HG03460 (cell line): ENCODE results near the gene SASH1.
A peak's percentile ranks its signal among the peaks of the same experiment; 100 is the strongest.
"Not testable (repeated sequence)": the region's sequence is repeated elsewhere in the genome, so short reads cannot be mapped to it uniquely, and the experiment has no call there.

Experiments used
- ATAC-seq: cut with Tn5 transposase; IDR thresholded peaks from one replicate; pipeline ENCODE4 v1.9.1; 2021; ENCODE audit not compliant: unreplicated experiment

SASH1 gene

GRCh38 chr6:148572676-148573335, 230.2 kb downstream of the SASH1 start:
- ATAC-seq = no peak

DNA sequence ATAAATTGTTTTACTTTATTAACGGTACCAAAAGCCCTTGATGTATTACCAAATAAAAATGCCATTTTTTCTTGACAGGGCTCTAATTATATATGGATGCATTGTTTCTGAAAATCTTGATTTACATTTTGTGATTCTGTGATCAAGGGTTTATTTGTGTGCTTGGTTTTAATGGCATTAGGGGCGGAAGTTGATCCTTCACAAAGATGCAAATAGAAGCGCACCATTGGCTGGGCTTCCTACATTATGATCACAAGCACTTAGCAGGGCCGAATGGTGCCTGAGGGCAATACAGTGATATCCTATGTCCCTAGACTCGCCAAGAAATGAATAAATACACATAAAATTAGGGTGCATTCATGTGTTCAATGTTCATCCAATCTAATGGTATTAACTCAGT, 231.3 kb downstream of the SASH1 start:
- ATAC-seq = no peak

GRCh38 chr6:148577687-148578488, 235.2 kb downstream of the SASH1 start:
- peak; percentile 96 for ATAC-seq

DNA sequence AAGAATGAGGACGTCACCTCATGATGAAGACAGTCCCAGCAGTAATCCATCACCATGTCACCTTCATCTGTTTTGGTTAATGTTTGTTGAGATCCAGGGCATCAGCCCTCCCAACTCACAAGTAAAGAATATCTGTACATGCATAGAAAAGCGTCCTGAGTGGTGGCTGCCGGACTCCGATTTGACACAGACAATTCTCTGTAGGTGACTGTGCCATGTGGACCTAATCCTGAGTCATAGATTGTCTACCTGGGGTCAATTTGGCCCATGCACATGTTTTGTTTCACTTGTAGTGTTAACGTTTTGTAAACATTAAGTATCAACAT, 235.8 kb downstream of the SASH1 start:
- ATAC-seq = no peak

DNA sequence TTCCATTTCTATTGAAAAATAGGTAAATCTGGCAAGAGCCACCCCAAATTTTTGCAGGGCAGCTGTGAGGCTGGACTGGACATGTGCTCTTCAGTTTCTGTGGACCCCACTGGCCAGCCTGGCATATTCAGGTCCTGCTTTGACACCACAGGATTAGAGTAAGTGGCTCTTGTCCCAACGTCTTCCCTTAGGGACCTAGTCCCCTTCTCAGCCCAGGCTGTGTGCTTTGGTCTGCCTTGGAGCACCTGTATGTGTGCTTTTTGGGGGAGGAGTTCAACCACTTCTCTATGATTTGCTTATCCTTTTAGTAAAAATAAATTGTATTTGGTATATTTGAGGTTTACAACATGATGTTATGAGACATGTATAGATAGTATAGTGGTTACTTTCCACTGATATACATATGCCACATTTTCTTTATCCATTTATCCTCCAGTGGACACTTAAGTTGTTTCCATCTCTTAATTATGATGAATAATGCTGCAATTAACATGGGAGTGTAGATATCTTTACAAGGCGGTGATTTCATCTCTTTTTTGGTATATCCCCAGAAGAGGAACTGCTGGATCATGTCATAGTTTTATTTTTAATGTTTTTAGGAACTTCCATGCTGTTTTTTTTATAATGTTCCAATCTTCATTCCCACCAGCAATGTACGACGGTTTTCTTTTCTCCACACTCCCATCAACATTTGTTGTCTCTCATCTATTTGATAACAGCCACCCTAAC, 236.4 kb downstream of the SASH1 start:
- no peak for ATAC-seq

- no peak for ATAC-seq
These were observed 237.8 kb downstream of the SASH1 start for GRCh38 chr6:148580442-148580841.

DNA sequence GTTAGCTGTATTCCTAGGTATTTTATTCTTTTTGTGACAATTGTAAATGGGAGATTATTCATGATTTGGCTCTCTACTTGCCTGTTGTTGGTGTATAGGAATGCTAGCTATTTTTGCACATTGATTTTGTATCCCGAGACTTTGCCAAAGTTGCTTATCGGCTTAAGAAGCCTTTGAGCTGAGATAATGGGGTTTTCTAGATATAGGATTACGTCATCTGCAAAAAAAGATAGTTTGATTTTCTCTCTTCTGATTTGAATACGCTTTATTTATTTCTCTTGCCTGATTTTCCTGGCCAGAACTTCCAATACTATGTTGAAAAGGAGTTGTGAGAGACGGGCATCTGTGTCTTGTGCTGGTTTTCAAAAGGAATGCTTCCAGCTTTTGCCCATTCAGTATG, 241.0 kb downstream of the SASH1 start:
- ATAC-seq = no peak

DNA sequence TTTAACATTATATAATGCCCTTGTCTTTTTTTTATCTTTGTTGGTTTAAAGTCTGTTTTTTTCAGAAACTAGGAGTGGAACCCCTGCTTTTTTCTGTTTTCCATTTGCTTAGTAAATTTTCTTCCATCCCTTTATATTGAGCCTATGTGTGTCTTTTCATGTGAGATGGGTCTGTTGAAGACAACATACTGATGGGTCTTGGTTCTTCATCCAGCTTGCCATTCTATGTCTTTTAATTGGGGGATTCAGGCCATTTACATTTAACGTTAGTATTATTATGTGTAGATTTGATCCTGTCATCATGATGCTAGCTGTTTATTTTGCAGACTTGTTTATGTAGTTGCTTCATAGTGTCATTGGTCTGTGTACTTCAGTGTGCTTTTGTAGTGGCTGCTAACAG, 243.0 kb downstream of the SASH1 start:
- not testable (repeated sequence) for ATAC-seq

DNA sequence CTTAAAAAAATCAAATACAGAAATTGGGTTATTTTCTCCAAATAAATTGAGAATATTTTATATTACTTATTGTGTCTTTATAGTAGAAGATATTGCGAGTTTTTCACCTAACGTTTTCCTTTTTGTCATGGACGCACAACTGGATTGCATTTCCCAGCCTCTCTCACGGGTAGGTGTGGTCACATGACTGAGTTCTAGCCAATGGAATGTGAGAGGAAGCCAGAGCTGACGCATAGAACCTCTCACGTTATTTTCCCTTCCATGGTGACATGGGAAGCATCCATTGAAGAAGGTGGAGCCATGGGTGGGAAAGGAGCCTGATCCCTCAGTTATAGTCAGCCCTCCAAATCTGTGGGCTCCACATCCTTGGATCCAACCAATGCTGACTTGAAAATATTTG, 248.2 kb downstream of the SASH1 start:
- no peak for ATAC-seq

DNA sequence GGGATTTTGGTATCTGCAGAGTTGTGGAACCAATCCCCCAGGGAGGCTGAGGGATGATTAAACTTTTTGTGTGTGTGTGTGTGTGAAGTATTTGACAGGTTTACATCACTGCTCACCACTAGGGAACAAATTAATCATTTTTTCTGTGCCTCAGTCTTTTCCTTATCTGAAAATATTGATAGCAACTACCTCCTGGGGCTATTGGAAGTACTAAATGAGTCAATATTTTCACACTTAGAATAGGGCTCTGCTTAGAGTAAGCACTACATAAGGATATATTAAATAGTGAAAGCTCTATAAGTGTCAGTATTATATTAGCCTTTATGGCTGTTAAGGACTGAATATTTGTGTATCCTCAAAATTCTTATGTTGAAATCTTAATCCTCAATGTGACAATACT, 249.0 kb downstream of the SASH1 start:
- no peak for ATAC-seq

- no peak for ATAC-seq
These were observed 250.6 kb downstream of the SASH1 start for GRCh38 chr6:148593130-148593812.

- ATAC-seq = no peak
These were observed 251.2 kb downstream of the SASH1 start for GRCh38 chr6:148593813-148594170.

GRCh38 chr6:148595550-148595949, 252.9 kb downstream of the SASH1 start:
- no peak for ATAC-seq

GRCh38 chr6:148596891-148597455, 254.3 kb downstream of the SASH1 start:
- ATAC-seq = no peak

DNA sequence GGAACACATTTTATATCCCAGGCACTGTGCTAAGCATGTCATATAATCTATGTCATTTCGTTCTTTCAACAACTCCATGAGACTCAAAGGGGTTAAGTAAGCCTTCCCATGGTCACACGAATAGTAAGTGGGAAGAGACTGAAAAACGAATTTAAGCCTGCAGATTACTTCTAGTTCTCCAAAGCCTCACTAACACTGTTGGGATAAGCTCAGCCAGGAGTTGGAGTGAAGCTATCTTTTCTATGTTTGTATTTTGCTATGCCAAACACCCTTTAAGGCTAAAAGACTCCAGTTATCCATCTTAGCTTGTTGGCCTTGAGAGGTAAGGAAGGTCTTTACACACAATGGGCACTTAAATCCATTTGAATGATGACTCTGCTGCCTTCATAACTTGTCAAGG, 256.1 kb downstream of the SASH1 start:
- no peak for ATAC-seq

- no peak for ATAC-seq
These were observed 257.4 kb downstream of the SASH1 start for GRCh38 chr6:148599967-148600426.
